ENCODE results near the gene SLC5A8.

- TF ChIP-seq ZNF423 (tag by site-specific recombination; IDR thresholded peaks at IDR 0.05) = no peak
- TF ChIP-seq, protein P1, sequence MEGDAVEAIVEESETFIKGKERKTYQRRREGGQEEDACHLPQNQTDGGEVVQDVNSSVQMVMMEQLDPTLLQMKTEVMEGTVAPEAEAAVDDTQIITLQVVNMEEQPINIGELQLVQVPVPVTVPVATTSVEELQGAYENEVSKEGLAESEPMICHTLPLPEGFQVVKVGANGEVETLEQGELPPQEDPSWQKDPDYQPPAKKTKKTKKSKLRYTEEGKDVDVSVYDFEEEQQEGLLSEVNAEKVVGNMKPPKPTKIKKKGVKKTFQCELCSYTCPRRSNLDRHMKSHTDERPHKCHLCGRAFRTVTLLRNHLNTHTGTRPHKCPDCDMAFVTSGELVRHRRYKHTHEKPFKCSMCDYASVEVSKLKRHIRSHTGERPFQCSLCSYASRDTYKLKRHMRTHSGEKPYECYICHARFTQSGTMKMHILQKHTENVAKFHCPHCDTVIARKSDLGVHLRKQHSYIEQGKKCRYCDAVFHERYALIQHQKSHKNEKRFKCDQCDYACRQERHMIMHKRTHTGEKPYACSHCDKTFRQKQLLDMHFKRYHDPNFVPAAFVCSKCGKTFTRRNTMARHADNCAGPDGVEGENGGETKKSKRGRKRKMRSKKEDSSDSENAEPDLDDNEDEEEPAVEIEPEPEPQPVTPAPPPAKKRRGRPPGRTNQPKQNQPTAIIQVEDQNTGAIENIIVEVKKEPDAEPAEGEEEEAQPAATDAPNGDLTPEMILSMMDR (tag by site-specific recombination; IDR thresholded peaks at IDR 0.05) = no peak
- TF ChIP-seq ZNF629 (tag by site-specific recombination; IDR thresholded peaks at IDR 0.05) = no peak
- TF ChIP-seq ZNF473 (tag by site-specific recombination; IDR thresholded peaks at IDR 0.05) = no peak
- TF ChIP-seq ZNF274 (IDR thresholded peaks at IDR 0.05; ENCODE audit: low read length) = no peak
- TF ChIP-seq ZNF274 (tag by site-specific recombination; IDR thresholded peaks at IDR 0.05; ENCODE audit: borderline replicate concordance) = no peak
- TF ChIP-seq REPIN1 (tag by site-specific recombination; IDR thresholded peaks at IDR 0.05; ENCODE audit: low read depth) = no peak
- TF ChIP-seq, protein P2, sequence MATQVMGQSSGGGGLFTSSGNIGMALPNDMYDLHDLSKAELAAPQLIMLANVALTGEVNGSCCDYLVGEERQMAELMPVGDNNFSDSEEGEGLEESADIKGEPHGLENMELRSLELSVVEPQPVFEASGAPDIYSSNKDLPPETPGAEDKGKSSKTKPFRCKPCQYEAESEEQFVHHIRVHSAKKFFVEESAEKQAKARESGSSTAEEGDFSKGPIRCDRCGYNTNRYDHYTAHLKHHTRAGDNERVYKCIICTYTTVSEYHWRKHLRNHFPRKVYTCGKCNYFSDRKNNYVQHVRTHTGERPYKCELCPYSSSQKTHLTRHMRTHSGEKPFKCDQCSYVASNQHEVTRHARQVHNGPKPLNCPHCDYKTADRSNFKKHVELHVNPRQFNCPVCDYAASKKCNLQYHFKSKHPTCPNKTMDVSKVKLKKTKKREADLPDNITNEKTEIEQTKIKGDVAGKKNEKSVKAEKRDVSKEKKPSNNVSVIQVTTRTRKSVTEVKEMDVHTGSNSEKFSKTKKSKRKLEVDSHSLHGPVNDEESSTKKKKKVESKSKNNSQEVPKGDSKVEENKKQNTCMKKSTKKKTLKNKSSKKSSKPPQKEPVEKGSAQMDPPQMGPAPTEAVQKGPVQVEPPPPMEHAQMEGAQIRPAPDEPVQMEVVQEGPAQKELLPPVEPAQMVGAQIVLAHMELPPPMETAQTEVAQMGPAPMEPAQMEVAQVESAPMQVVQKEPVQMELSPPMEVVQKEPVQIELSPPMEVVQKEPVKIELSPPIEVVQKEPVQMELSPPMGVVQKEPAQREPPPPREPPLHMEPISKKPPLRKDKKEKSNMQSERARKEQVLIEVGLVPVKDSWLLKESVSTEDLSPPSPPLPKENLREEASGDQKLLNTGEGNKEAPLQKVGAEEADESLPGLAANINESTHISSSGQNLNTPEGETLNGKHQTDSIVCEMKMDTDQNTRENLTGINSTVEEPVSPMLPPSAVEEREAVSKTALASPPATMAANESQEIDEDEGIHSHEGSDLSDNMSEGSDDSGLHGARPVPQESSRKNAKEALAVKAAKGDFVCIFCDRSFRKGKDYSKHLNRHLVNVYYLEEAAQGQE (tag by site-specific recombination; IDR thresholded peaks at IDR 0.05) = no peak
- no peak for TF ChIP-seq ZNF704 (tag by site-specific recombination; IDR thresholded peaks at IDR 0.05)
- TF ChIP-seq ZNF18 (tag by site-specific recombination; IDR thresholded peaks at IDR 0.05) = no peak
- TF ChIP-seq ZNF248 (tag by site-specific recombination; IDR thresholded peaks at IDR 0.05) = no peak
These were observed 33.0 kb upstream of the SLC5A8 start for GRCh38 chr12:101243074-101243473.
